Natural killer cell (primary cell): ENCODE data around the gene MAFG. TPM values are rescaled to one million over a fixed set of nuclear protein-coding genes. Genes with fewer than 3 reads are reported as not detected.

ENCODE experiments used
- ATAC-seq, 3 donors: fragments of 150-1000 bp in 2 of 3; fragments of 200-7000 bp in 1 of 3; cut with Tn5 transposase; 1 replicate in 1 of 3; 2 replicates in 2 of 3; pipeline ENCODE4 v1.10.0; 2021; ENCODE audit warnings: mild to moderate bottlenecking in 2 of 3, moderate library complexity in 2 of 3
- DNase-seq, 2 donors: peaks; one replicate each; pipeline versions ENCODE4 v3.0.0 to v3.0.0-alpha.2; 2013 to 2021; ENCODE audit warnings: mixed read lengths in 1 of 2
- H3K27ac ChIP-seq: one replicate; pipeline ENCODE4 v1.5.1; 2013; ENCODE audit warnings: mild to moderate bottlenecking, low read length
- H3K27me3 ChIP-seq: one replicate; pipeline ENCODE4 v1.6.1; 2013; ENCODE audit warnings: low read length; ENCODE audit not compliant: control insufficient read depth, insufficient read depth
- H3K36me3 ChIP-seq: one replicate; pipeline ENCODE4 v1.6.1; 2013; ENCODE audit warnings: low read length; ENCODE audit not compliant: control insufficient read depth, insufficient read depth
- H3K4me1 ChIP-seq: one replicate; pipeline ENCODE4 v1.6.1; 2013; ENCODE audit warnings: low read length; ENCODE audit not compliant: control insufficient read depth, insufficient read depth
- H3K4me3 ChIP-seq: one replicate; pipeline ENCODE4 v1.5.1; 2013; ENCODE audit warnings: low read length
- H3K9me3 ChIP-seq: one replicate; pipeline ENCODE4 v1.6.1; 2013; ENCODE audit warnings: low read length; ENCODE audit not compliant: control insufficient read depth, insufficient read depth
- H3K27ac Mint-ChIP-seq, 2 donors: one replicate each; pipeline ENCODE4 v1.8.0; 2022; ENCODE audit warnings: mild to moderate bottlenecking in 2 of 2, mixed read lengths in 2 of 2, moderate library complexity in 1 of 2
- H3K27me3 Mint-ChIP-seq, 2 donors: one replicate each; pipeline ENCODE4 v1.8.0; 2022; ENCODE audit warnings: low read depth in 2 of 2, mixed read lengths in 2 of 2
- H3K36me3 Mint-ChIP-seq: one replicate; pipeline ENCODE4 v1.8.0; 2022; ENCODE audit warnings: mixed read lengths
- H3K4me1 Mint-ChIP-seq, 2 donors: one replicate each; pipeline ENCODE4 v1.8.0; 2022; ENCODE audit warnings: mixed read lengths in 2 of 2
- H3K4me3 Mint-ChIP-seq: one replicate; pipeline ENCODE4 v1.8.0; 2022; ENCODE audit warnings: mild to moderate bottlenecking, moderate library complexity, mixed read lengths
- H3K9me3 Mint-ChIP-seq, 2 donors: one replicate each; pipeline ENCODE4 v1.8.0; 2022; ENCODE audit warnings: mixed read lengths in 2 of 2
- CTCF ChIP-seq: fragments of 200-600 bp; IDR thresholded peaks from one replicate; pipeline ENCODE4 v1.8.0; 2022; ENCODE audit warnings: antibody characterized with exemption
- WGBS: methylation state at CpG from one replicate; pipeline ENCODE4 v1.1.7; 2013; ENCODE audit warnings: missing lambda C conversion rate; ENCODE audit not compliant: insufficient coverage; 5-methylcytosine and 5-hydroxymethylcytosine counted together
- intact Hi-C: fragments of 100-400 bp; cut with micrococcal nuclease; formaldehyde crosslinking; loops from one replicate; pipeline ENCODE4 v1.14.2; 2022
- total RNA-seq, 4 donors: library from RNA; stranded (reverse); fragments of 120-200 nt in 1 of 4; gene quantifications; one replicate each; pipeline versions ENCODE4 v1.2.3 to v1.2.4, GENCODE V29; 2013 to 2022

MAFG gene
- total RNA-seq, 3 donors from 2014 or later (not counting 1 experiment from before 2014, with no cell fraction given) = 11.9 to 14.6 (median 13.2) TPM

- ATAC-seq = peak; percentile 89 to 92 (median 90)
- peaks cover 37% of the 10 kb centered on the region for H3K36me3 ChIP-seq
- H3K4me3 ChIP-seq = peak within 1 kb of the TSS; percentile 49
- H3K9me3 Mint-ChIP-seq = no peaks in the 10 kb centered on the region
- intact Hi-C loops = no loop called here
- no peaks in the 10 kb centered on the region for H3K36me3 Mint-ChIP-seq
- H3K4me3 Mint-ChIP-seq = peak within 1 kb of the TSS; percentile 97
- H3K27ac Mint-ChIP-seq = peak within 1 kb of the TSS; percentile 80 to 90
- H3K4me1 ChIP-seq = peaks cover 31% of the 10 kb centered on the region
- no peak for TF ChIP-seq CTCF
- under 1% methylated on average over 91 of the region's 94 CpGs for WGBS
- H3K9me3 ChIP-seq = no peaks in the 10 kb centered on the region
- peaks cover 26 to 33% of the 10 kb centered on the region in 2 donors for H3K4me1 Mint-ChIP-seq
- H3K27me3 Mint-ChIP-seq = no peaks in the 10 kb centered on the region
- H3K27me3 ChIP-seq = no peaks in the 10 kb centered on the region
- peak; percentile 74 to 94 for DNase-seq
- H3K27ac ChIP-seq = peak within 1 kb of the TSS; percentile 59
These were observed 9.8 kb downstream of the MAFG start, which contains the start of gene SIRT7 for GRCh38 chr17:81917565-81918332. Gene SIRT7 (minus strand): TSS chr17:81918176. CDS start chr17:81918131, 45 bp downstream.

GRCh38 chr17:81916234-81917001, 11.1 kb downstream of the MAFG start:
- DNase-seq = no peak
- no peak for ATAC-seq
- Mint-ChIP-seq H3K9me3 (no peaks in the 10 kb centered on the region), H3K27me3 (no peaks in the 10 kb centered on the region), H3K4me1 (peaks cover 26 to 36% of the 10 kb centered on the region in 2 donors), H3K27ac (peak overlapping the region in 1 of 2 donors; percentile 90), H3K36me3 (no peaks in the 10 kb centered on the region), H3K4me3 (peak overlapping the region; percentile 78)
- H3K27me3 ChIP-seq = no peaks in the 10 kb centered on the region
- TF ChIP-seq CTCF = no peak
- H3K36me3 ChIP-seq = peaks cover 41% of the 10 kb centered on the region
- 90% methylated on average over 20 of the region's 21 CpGs for WGBS
- peaks cover 29% of the 10 kb centered on the region for H3K4me1 ChIP-seq
- H3K9me3 ChIP-seq = no peaks in the 10 kb centered on the region
- intact Hi-C loops = no loop called here
- H3K27ac ChIP-seq = no peak overlapping the region
- H3K4me3 ChIP-seq = no peak overlapping the region

GRCh38 chr17:81915331-81915730, 12.2 kb downstream of the MAFG start:
- 95% methylated on average over 12 of the region's 12 CpGs for WGBS
- Mint-ChIP-seq H3K4me3 (no peak overlapping the region), H3K27ac (no peak overlapping the region), H3K36me3 (no peaks in the 10 kb centered on the region), H3K4me1 (peaks cover 26 to 40% of the 10 kb centered on the region in 2 donors), H3K9me3 (no peaks in the 10 kb centered on the region), H3K27me3 (no peaks in the 10 kb centered on the region)
- no peaks in the 10 kb centered on the region for H3K9me3 ChIP-seq
- H3K27me3 ChIP-seq = no peaks in the 10 kb centered on the region
- no peak overlapping the region for H3K4me3 ChIP-seq
- ATAC-seq (no peak), DNase-seq (no peak)
- H3K27ac ChIP-seq = no peak overlapping the region
- H3K36me3 ChIP-seq = peaks cover 41% of the 10 kb centered on the region
- H3K4me1 ChIP-seq = peaks cover 34% of the 10 kb centered on the region
- no peak for TF ChIP-seq CTCF
- intact Hi-C loops = no loop called here
